CD4-positive, CD25-positive, alpha-beta regulatory T cell (primary cell): ENCODE data around the gene SORCS2. TPM values are rescaled to one million over a fixed set of nuclear protein-coding genes. Genes with fewer than 3 reads are reported as not detected.

Experiments
- ATAC-seq, 2 donors: fragments of 150-1000 bp; cut with Tn5 transposase; one replicate each; pipeline ENCODE4 v1.10.0; 2021; ENCODE audit warnings: low read depth in 2 of 2, moderate number of reproducible peaks in 2 of 2, moderate library complexity in 1 of 2
- DNase-seq, 3 donors: peaks; one replicate each; pipeline versions ENCODE4 v3.0.0 to v3.0.0-alpha.2; 2012 to 2022; ENCODE audit warnings: mixed read lengths in 1 of 3
- H3K27ac ChIP-seq: one replicate; pipeline ENCODE4 v1.7.0; 2013; ENCODE audit warnings: mild to moderate bottlenecking, low read length; ENCODE audit not compliant: insufficient read depth, poor library complexity, severe bottlenecking
- H3K27me3 ChIP-seq: one replicate; pipeline ENCODE4 v1.7.0; 2013; ENCODE audit warnings: low read length; ENCODE audit not compliant: control insufficient read depth, insufficient read depth
- H3K36me3 ChIP-seq: one replicate; pipeline ENCODE4 v1.7.0; 2013; ENCODE audit warnings: mild to moderate bottlenecking, low read length, moderate library complexity; ENCODE audit not compliant: control insufficient read depth, insufficient read depth
- H3K4me1 ChIP-seq: 2 replicates; pipeline ENCODE4 v1.7.0; 2013; ENCODE audit warnings: mild to moderate bottlenecking, low read length; ENCODE audit not compliant: insufficient read depth, control insufficient read depth, poor library complexity, severe bottlenecking
- H3K4me3 ChIP-seq: one replicate; pipeline ENCODE4 v1.7.0; 2013; ENCODE audit warnings: low read depth, mild to moderate bottlenecking, low read length, moderate library complexity
- H3K9me3 ChIP-seq, 2 experiments: 1 replicate in 1 of 2; 2 replicates in 1 of 2; pipeline ENCODE4 v1.7.0; 2013; ENCODE audit warnings: low read length in 2 of 2, mild to moderate bottlenecking in 1 of 2, moderate library complexity in 1 of 2; ENCODE audit not compliant: control insufficient read depth in 2 of 2
- H3K27ac Mint-ChIP-seq, 3 donors: one replicate each; pipeline ENCODE4 v1.8.0; 2020 to 2022; ENCODE audit warnings: mild to moderate bottlenecking in 3 of 3, mixed read lengths in 3 of 3, moderate library complexity in 2 of 3
- H3K27me3 Mint-ChIP-seq: one replicate; pipeline ENCODE4 v1.8.0; 2022; ENCODE audit warnings: mild to moderate bottlenecking, mixed read lengths
- H3K36me3 Mint-ChIP-seq: one replicate; pipeline ENCODE4 v1.8.0; 2020; ENCODE audit warnings: mixed read lengths
- H3K4me1 Mint-ChIP-seq, 4 donors: one replicate each; pipeline ENCODE4 v1.8.0; 2020 to 2022; ENCODE audit warnings: mixed read lengths in 4 of 4, mild to moderate bottlenecking in 1 of 4
- H3K4me3 Mint-ChIP-seq, 4 donors: one replicate each; pipeline ENCODE4 v1.8.0; 2020 to 2022; ENCODE audit warnings: mild to moderate bottlenecking in 4 of 4, mixed read lengths in 4 of 4, moderate library complexity in 3 of 4
- H3K9me3 Mint-ChIP-seq, 7 donors: one replicate each; pipeline ENCODE4 v1.8.0; 2020 to 2022; ENCODE audit warnings: mixed read lengths in 7 of 7, mild to moderate bottlenecking in 3 of 7, moderate library complexity in 2 of 7
- polyA plus RNA-seq, 4 donors: library from polyadenylated mRNA; unstranded; fragments of 300-500 nt; fragmentation: Illumina TruSeq; gene quantifications; one replicate each; pipeline ENCODE4 v1.2.3, GENCODE V29; 2021
- total RNA-seq: library from RNA; stranded (reverse); gene quantifications from one replicate; pipeline ENCODE4 v1.2.3, GENCODE V29; 2022

SORCS2 gene
- total and polyA plus RNA-seq, 5 donors from 2014 or later = not detected

- no peaks in the 10 kb centered on the region for H3K27me3 ChIP-seq
- no peak for ATAC-seq
These were observed 277.8 kb downstream of the SORCS2 start for GRCh38 chr4:7470111-7470510.

GRCh38 chr4:7470522-7471128, 278.3 kb downstream of the SORCS2 start:
- no peak overlapping the region for H3K27ac Mint-ChIP-seq
- H3K36me3 ChIP-seq = no peaks in the 10 kb centered on the region
- H3K9me3 ChIP-seq = no peaks in the 10 kb centered on the region
- H3K27me3 ChIP-seq = no peaks in the 10 kb centered on the region
- ATAC-seq (no peak), DNase-seq (no peak)
- no peaks in the 10 kb centered on the region for H3K4me1 Mint-ChIP-seq
- no peak overlapping the region for H3K4me3 ChIP-seq
- no peak overlapping the region for H3K4me3 Mint-ChIP-seq
- H3K9me3 Mint-ChIP-seq = peaks cover 0 to 4% (median 0%) of the 10 kb centered on the region in 7 donors
- H3K27me3 Mint-ChIP-seq = no peaks in the 10 kb centered on the region
- H3K27ac ChIP-seq = no peak overlapping the region
- H3K4me1 ChIP-seq = no peaks in the 10 kb centered on the region
- H3K36me3 Mint-ChIP-seq = no peaks in the 10 kb centered on the region

More at GRCh38 chr4:7470111-7470510, 277.8 kb downstream of the SORCS2 start:
- Mint-ChIP-seq H3K4me3 (no peak overlapping the region), H3K4me1 (no peaks in the 10 kb centered on the region), H3K36me3 (no peaks in the 10 kb centered on the region), H3K27ac (no peak overlapping the region), H3K9me3 (peaks cover 0 to 5% (median 0%) of the 10 kb centered on the region in 7 donors), H3K27me3 (no peaks in the 10 kb centered on the region)
- no peak overlapping the region for H3K4me3 ChIP-seq
- H3K4me1 ChIP-seq = no peaks in the 10 kb centered on the region
- no peaks in the 10 kb centered on the region for H3K36me3 ChIP-seq
- H3K9me3 ChIP-seq = no peaks in the 10 kb centered on the region
- no peak for DNase-seq
- H3K27ac ChIP-seq = no peak overlapping the region

GRCh38 chr4:7472442-7473013, 280.2 kb downstream of the SORCS2 start:
- H3K36me3 Mint-ChIP-seq = no peaks in the 10 kb centered on the region
- no peak for DNase-seq
- H3K36me3 ChIP-seq = no peaks in the 10 kb centered on the region
- H3K27me3 ChIP-seq = no peaks in the 10 kb centered on the region
- H3K9me3 ChIP-seq = no peaks in the 10 kb centered on the region
- no peak overlapping the region for H3K4me3 ChIP-seq
- H3K27me3 Mint-ChIP-seq = no peaks in the 10 kb centered on the region
- no peaks in the 10 kb centered on the region for H3K4me1 Mint-ChIP-seq
- peaks cover 0 to 2% (median 0%) of the 10 kb centered on the region in 7 donors for H3K9me3 Mint-ChIP-seq
- H3K4me3 Mint-ChIP-seq = no peak overlapping the region
- no peak for ATAC-seq
- H3K27ac ChIP-seq = no peak overlapping the region
- H3K4me1 ChIP-seq = no peaks in the 10 kb centered on the region
- no peak overlapping the region for H3K27ac Mint-ChIP-seq

- Mint-ChIP-seq H3K9me3 (peaks cover 0 to 2% (median 0%) of the 10 kb centered on the region in 7 donors), H3K4me3 (no peak overlapping the region), H3K27me3 (no peaks in the 10 kb centered on the region), H3K36me3 (no peaks in the 10 kb centered on the region), H3K4me1 (no peaks in the 10 kb centered on the region), H3K27ac (no peak overlapping the region)
- Histone ChIP-seq H3K36me3 (no peaks in the 10 kb centered on the region), H3K4me3 (no peak overlapping the region), H3K4me1 (no peaks in the 10 kb centered on the region), H3K27me3 (no peaks in the 10 kb centered on the region), H3K9me3 (no peaks in the 10 kb centered on the region), H3K27ac (no peak overlapping the region)
- ATAC-seq (no peak), DNase-seq (no peak)
These were observed 280.7 kb downstream of the SORCS2 start for GRCh38 chr4:7473081-7473480.

GRCh38 chr4:7474320-7474719, 282.0 kb downstream of the SORCS2 start:
- Mint-ChIP-seq H3K36me3 (no peaks in the 10 kb centered on the region), H3K4me1 (no peaks in the 10 kb centered on the region), H3K27ac (no peak overlapping the region), H3K27me3 (no peaks in the 10 kb centered on the region), H3K9me3 (no peaks in the 10 kb centered on the region), H3K4me3 (no peak overlapping the region)
- Histone ChIP-seq H3K36me3 (no peaks in the 10 kb centered on the region), H3K4me3 (no peak overlapping the region), H3K27ac (no peak overlapping the region), H3K4me1 (no peaks in the 10 kb centered on the region), H3K27me3 (no peaks in the 10 kb centered on the region), H3K9me3 (no peaks in the 10 kb centered on the region)
- ATAC-seq (no peak), DNase-seq (no peak)

- Mint-ChIP-seq H3K9me3 (no peaks in the 10 kb centered on the region), H3K4me1 (no peaks in the 10 kb centered on the region), H3K36me3 (no peaks in the 10 kb centered on the region), H3K27ac (no peak overlapping the region), H3K4me3 (no peak overlapping the region), H3K27me3 (peaks cover 4% of the 10 kb centered on the region)
- no peaks in the 10 kb centered on the region for H3K4me1 ChIP-seq
- no peaks in the 10 kb centered on the region for H3K27me3 ChIP-seq
- DNase-seq = no peak
- H3K4me3 ChIP-seq = no peak overlapping the region
- no peak for ATAC-seq
- H3K27ac ChIP-seq = no peak overlapping the region
- no peaks in the 10 kb centered on the region for H3K9me3 ChIP-seq
- no peaks in the 10 kb centered on the region for H3K36me3 ChIP-seq
These were observed 282.9 kb downstream of the SORCS2 start for GRCh38 chr4:7475207-7475606.

GRCh38 chr4:7476820-7477219, 284.5 kb downstream of the SORCS2 start:
- Mint-ChIP-seq H3K36me3 (no peaks in the 10 kb centered on the region), H3K4me1 (no peaks in the 10 kb centered on the region), H3K4me3 (no peak overlapping the region), H3K27ac (no peak overlapping the region), H3K27me3 (peaks cover 4% of the 10 kb centered on the region), H3K9me3 (no peaks in the 10 kb centered on the region)
- Histone ChIP-seq H3K27ac (no peak overlapping the region), H3K4me3 (no peak overlapping the region), H3K4me1 (no peaks in the 10 kb centered on the region), H3K27me3 (no peaks in the 10 kb centered on the region), H3K9me3 (no peaks in the 10 kb centered on the region), H3K36me3 (no peaks in the 10 kb centered on the region)
- ATAC-seq = no peak
- DNase-seq = no peak

- Histone ChIP-seq H3K27ac (no peak overlapping the region), H3K36me3 (no peaks in the 10 kb centered on the region), H3K4me1 (no peaks in the 10 kb centered on the region), H3K9me3 (no peaks in the 10 kb centered on the region), H3K27me3 (no peaks in the 10 kb centered on the region), H3K4me3 (no peak overlapping the region)
- Mint-ChIP-seq H3K4me3 (no peak overlapping the region), H3K27ac (no peak overlapping the region), H3K27me3 (peaks cover 4% of the 10 kb centered on the region), H3K4me1 (no peaks in the 10 kb centered on the region), H3K36me3 (no peaks in the 10 kb centered on the region), H3K9me3 (no peaks in the 10 kb centered on the region)
- ATAC-seq (no peak), DNase-seq (no peak)
These were observed 285.4 kb downstream of the SORCS2 start for GRCh38 chr4:7477695-7478094.
